ENCODE results near the gene RCC2.

Gene RCC2

DNA sequence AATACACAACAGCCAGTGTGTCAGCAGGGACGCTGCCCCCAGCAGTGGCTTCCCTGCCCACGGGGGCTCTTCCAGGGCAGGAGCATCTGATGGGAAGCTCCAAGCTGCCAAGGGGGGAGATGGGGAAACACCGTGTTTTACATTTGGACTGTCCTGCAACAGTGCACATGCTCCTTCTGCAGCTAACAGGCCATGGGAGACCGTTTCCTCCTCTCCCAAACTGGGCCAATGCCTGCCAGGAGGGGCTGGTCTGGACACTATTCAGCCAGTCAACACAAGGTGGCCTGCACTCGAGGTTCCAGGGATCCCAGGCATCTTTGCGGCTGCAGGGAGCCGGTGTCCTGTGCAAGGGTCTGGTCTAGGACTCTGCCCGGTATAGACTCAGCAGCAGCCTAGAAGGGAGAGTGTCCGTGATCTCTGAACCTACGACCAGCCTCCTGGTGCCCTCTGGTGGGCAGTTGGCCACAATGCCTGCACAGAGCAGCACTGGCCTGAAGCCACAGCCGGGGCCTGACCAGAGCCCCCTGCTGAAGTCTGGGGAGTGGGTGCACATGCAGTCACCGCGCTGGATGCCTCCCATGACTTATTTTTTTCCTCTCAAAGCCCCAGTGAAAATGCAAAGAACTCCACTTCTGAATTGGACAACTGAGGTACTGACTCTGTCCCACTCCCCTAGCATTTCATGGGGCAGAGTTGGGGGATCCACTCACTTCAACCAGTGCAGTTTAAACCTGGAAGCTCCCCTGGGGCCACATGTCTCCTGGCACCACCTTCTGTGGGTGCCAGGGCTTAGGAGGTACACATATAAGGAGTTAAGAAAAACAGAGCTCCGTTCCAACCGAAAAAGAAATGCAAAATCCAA is 33.3 kb downstream of the RCC2 start:
- TF ChIP-seq GATA3 (IDR thresholded peaks at IDR 0.05; ENCODE audit: low read depth, low read length): no peak
- TF ChIP-seq GATA2 (IDR thresholded peaks at IDR 0.05; ENCODE audit: low read depth, low read length): no peak

DNA sequence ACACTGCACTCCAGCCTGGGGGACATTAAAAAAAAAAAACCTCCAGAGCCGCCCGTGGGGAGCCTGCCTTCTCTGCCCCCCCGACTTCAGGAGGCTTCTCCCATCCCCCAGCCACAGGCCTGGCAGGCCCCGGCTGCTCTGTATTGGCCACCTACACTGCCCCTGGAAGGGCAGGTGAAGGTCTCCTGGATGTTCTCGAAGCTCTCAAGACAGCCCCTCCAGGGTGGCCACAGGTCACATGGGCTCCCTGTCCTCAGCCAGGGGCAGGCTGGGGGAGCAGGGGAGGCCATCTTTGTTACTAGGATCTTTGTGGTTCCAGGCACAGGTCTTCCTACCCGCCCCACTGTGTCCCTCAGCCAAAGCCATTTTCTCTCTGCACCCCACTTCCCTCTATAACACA is 34.7 kb downstream of the RCC2 start:
- TF ChIP-seq GATA2 (IDR thresholded peaks at IDR 0.05; ENCODE audit: low read depth, low read length) (no peak), GATA3 (IDR thresholded peaks at IDR 0.05; ENCODE audit: low read depth, low read length) (no peak)

DNA sequence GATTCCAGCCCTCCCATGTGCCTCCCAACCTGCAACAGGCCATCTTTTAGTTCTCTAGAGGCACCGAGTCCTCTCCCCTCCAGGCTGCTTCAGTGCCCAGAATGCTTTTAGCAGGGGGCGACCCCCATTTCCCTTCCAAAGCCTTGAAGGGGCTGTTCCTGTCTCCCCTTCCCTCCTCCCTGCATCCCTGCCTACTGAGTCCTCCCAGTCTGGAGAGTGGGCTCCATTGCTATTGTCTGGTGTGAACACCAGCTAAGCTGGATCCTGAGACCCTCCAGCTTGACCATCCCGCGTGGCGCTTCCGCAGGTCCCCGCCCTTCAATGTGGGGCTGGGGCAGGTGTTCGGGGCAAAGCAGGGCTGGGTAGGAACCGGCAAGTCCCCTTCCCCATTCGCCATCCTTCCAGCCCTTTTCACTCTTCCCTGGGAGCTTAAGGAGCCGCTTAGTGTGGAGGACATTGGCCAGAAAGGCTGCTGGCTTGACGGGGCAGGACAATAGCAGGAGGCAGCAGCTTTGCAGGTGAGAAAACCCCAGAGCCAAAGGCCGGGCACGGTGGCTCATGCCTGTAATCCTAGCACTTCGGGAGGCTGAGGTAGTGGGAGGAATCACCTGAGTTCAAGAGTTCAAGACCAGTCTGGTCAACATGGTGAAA is 35.3 kb downstream of the RCC2 start:
- TF ChIP-seq GATA2 (IDR thresholded peaks at IDR 0.05; ENCODE audit: low read depth, low read length): no peak
- no peak for TF ChIP-seq GATA3 (IDR thresholded peaks at IDR 0.05; ENCODE audit: low read depth, low read length)

DNA sequence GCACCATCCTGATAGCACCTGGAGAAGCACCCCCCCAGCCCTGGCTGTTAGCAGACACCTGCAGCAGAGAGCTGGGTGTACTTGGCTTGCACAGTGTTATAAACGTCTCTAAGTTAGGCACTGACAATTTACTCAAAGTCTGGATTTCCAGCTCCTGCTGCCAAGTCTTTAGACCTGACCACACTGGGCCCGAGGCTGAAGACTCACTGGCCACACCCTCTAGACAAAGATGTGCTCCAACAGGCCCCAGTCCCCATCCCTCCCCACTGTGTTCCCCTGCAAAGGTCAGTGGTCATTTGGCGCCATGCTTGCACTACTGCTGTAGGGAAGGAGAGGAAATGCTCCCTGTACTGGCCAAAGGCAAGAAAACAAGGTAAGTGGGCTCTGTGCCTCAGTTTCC is 36.4 kb downstream of the RCC2 start:
- TF ChIP-seq GATA2 (IDR thresholded peaks at IDR 0.05; ENCODE audit: low read depth, low read length) (no peak), GATA3 (IDR thresholded peaks at IDR 0.05; ENCODE audit: low read depth, low read length) (no peak)

DNA sequence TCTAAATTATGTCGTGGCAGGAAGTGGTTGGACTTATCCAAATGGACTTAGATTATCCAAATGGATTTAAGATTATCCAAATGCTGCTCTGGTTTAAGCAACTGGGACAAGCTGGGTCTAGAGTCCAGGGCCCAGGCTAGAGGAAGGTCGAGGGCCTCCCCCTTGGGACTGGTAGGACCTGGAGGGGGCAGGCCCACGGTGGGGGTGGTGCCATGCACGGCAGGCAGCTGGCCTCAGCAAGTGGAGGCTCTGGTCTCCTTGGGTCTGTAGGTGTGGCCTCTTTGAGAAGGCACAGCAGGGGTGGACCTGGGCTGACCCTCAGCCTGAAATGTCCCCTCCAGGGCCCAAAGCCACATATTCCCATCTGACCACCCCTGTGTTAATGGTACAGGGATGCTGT is 37.6 kb downstream of the RCC2 start:
- TF ChIP-seq GATA3 (IDR thresholded peaks at IDR 0.05; ENCODE audit: low read depth, low read length) (no peak), GATA2 (IDR thresholded peaks at IDR 0.05; ENCODE audit: low read depth, low read length) (no peak)

DNA sequence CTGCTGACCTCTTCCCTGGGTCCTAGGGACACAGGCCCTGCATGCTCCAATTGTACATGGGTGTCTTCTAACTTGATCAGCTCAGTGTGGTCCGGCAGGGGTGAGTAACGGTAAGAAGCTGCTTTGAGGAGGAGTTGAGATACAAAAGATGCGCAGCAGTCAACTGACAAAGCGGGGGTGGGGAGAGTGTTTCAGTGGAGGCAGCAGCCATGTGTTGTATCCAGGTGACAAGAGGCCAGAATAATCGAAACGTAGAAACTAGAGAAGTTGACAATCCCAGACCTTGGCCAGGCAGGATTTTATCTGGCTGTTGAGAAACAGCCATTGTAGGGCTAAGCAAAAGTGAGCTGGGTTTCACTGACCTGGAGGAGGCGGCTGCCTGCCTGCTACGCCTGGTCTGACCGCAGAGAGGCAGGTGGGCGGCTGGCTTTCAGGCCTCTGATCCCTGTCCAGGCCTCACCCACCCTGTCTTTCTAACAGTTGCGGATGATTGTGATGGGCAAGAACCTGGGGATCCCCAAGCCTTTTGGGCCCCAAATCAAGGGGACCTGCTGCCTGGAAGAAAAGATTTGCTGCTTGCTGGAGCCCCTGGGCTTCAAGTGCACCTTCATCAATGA is 38.6 kb downstream of the RCC2 start:
- no peak for TF ChIP-seq GATA3 (IDR thresholded peaks at IDR 0.05; ENCODE audit: low read depth, low read length)
- TF ChIP-seq GATA2 (IDR thresholded peaks at IDR 0.05; ENCODE audit: low read depth, low read length): no peak

DNA sequence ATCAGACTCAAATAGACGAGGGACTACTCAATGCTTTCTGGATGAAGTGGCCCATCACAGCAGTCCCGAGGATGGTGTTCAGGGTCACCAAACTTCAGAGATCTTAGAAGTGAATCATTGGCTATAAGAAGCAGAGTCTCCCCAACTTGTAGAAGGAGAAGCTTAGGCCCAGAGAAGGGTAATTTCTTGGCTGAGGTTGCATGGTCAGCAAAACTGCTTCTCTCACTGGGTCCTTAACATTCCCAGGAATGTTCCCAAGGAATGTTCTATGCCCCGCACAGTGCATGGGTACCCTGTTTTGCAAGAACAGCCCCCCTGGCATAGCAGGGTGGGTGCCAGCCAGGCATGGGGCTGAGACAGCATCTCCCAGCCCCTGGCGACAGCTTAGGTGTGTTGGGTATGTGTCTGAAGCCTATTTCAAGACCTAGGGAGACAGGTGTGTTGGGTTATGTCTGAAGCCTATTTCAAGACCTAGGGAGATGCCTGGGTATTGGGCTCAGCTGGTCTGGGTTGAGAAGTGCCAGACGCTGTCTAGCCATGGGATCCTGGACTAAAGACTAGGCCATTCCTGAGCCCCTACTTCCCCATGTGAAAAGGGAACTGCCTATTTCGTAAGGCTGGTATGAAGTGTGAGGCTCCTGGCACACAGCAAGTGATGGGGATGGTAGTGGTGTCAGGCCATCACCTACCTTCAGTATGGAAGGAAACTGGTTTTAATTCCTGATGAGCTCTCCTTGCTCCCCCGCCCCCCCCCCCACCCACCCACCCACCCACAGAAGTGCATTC is 41.4 kb downstream of the RCC2 start:
- TF ChIP-seq GATA2 (IDR thresholded peaks at IDR 0.05; ENCODE audit: low read depth, low read length): no peak
- no peak for TF ChIP-seq GATA3 (IDR thresholded peaks at IDR 0.05; ENCODE audit: low read depth, low read length)

DNA sequence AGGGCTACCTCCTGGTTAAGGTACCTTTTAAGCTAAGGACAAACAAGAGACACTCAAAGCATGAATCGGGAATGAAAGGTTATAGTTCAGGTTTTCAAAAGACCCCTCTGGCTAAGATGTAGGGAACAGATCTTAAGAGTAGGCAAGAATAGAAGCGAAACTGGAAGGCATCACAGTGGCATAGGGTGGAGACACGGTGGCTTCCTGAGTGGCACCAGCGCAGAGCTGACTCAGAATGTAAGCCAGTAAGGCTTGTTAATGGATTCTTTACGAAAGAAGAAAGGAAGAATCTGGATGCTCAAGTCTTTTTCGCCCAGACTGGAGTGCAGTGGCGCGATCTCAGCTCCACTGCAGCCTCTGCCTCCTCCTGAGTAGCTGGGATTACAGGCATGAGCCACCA is 46.2 kb downstream of the RCC2 start:
- TF ChIP-seq GATA2 (IDR thresholded peaks at IDR 0.05; ENCODE audit: low read depth, low read length): no peak
- no peak for TF ChIP-seq GATA3 (IDR thresholded peaks at IDR 0.05; ENCODE audit: low read depth, low read length)

DNA sequence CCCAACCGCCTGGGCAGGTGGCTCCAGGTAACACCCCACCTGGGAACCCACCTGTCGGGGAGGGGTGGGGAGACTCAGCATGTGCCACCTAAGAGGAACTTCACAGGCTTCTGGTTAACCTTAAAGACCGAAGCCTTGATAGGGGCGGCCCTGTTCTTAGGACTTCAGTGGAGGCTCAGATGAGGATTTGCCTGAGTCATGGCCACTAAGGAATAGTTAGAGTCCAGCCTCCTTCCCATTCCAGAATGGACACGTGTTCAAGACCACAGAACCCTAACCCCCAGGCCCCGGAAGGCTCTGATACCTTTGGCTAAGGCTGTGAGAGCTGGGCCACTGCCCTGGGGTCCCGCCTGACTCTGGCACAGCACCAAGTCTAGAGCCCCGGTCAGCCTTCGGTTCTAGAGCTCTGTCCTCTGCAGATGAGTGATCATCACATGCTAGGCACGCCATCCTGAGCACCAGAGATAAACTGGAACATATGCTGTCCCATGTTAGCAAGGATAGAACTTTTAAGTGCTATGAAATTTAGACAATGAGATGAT is 47.2 kb downstream of the RCC2 start:
- no peak for TF ChIP-seq GATA3 (IDR thresholded peaks at IDR 0.05; ENCODE audit: low read depth, low read length)
- no peak for TF ChIP-seq GATA2 (IDR thresholded peaks at IDR 0.05; ENCODE audit: low read depth, low read length)

DNA sequence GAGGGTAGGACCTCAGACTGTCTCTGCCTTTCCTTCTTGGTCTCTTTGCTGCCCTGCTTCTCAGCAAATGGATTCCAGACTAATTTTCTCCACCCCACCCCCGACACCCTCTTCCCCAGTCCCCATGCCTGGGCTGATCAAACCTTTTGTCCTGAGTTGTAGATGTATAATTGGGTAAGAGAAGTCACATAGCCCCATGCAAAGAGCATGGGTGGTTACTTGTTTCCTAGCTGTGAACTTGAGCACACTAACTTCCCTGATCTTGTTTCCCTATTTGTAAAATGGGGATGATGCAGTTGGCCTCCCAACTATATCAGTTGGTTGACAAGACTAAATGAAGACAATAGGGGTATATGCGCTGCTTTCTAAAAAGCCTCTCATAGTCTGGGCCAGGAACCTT is 58.3 kb downstream of the RCC2 start:
- TF ChIP-seq GATA3 (IDR thresholded peaks at IDR 0.05; ENCODE audit: low read depth, low read length) (no peak), GATA2 (IDR thresholded peaks at IDR 0.05; ENCODE audit: low read depth, low read length) (no peak)

DNA sequence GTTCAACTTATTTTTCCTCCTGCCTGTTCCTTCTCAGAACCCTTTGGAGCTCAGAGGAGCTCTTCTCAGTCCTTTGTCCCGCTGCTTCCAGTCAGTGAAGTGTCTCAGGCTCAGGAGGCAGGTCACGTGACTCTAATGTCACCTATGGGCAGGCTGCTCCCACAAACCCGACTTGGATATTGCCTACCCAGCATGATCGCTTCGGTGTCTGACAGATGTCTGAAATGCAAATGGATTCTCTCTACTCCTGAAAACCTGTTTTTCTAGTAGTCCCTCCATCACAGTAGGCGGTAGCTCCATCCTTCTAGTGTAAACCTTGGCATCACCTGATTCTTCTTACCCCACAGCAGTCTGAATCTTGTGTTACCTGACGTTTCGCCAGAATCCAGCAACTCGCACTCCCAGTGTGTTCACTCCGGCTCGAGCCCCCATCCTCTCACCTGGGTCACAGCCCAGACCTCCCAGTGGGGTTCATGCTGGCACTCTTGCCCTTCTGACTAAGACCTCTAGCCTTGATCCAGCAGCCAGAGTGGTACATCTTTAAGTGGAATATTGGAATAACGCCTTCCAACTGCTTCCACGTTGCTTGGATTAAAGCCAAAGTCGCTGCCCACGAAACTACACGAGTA is 62.0 kb downstream of the RCC2 start:
- no peak for TF ChIP-seq GATA3 (IDR thresholded peaks at IDR 0.05; ENCODE audit: low read depth, low read length)
- no peak for TF ChIP-seq GATA2 (IDR thresholded peaks at IDR 0.05; ENCODE audit: low read depth, low read length)

DNA sequence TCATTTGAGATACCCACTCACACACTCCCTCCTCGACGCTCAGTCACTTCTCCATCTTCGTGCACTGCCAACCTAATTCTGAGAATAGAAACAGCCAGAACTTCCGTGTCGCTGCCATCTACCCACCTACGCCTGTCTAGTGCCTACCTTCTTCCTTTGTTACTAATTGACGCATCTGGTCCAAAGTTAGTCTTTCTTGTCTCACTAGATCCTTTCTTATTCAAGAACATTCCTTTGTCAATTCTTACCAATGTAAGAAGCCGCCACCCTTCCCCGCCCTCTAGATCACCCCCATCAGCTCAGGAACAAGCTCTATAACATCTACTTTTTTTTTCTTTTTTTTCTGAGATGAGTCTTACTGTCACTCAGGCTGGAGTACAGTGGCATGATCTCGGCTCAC is 63.8 kb downstream of the RCC2 start:
- no peak for TF ChIP-seq GATA2 (IDR thresholded peaks at IDR 0.05; ENCODE audit: low read depth, low read length)
- TF ChIP-seq GATA3 (IDR thresholded peaks at IDR 0.05; ENCODE audit: low read depth, low read length): no peak

DNA sequence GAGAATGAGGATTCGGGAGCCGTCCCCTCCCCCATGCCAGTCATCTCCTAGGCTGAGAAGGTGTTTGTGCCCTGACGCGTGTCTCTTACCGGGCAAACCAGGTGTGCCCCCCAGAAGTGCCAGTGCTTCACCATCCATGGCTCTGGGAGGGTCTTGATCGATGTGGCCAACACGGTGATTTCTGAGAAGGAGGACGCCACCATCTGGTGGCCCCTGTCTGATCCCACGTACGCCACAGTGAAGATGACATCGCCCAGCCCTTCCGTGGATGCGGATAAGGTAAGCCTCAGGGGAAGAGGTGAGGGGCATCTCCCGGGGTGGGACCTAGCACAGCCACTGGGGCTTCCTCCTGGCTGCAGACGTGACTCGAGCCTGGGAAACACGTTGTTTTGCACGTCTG is 66.5 kb downstream of the RCC2 start:
- TF ChIP-seq GATA2 (IDR thresholded peaks at IDR 0.05; ENCODE audit: low read depth, low read length) (no peak), GATA3 (IDR thresholded peaks at IDR 0.05; ENCODE audit: low read depth, low read length) (no peak)
